ENCODE measurements around the gene PREX1. TPM values are rescaled to one million over a fixed set of nuclear protein-coding genes. Genes with fewer than 3 reads are reported as not detected.

The PREX1 gene
- total and polyA plus RNA-seq, 3 donors from 2014 or later, result 18.0 to 36.5 (median 27.1) TPM

- intact Hi-C loops (cut with DNase I; ENCODE audit: low total_unique reads), result no loop called here
- DNase-seq, result no peak
- no peak overlapping the region for H3K4me3 ChIP-seq
- H3K27ac ChIP-seq, result no peak overlapping the region
- TF ChIP-seq POLR2A (IDR thresholded peaks at IDR 0.05) (no peak), CTCF (IDR thresholded peaks at IDR 0.05) (no peak)
- H3K9me3 ChIP-seq, result no peaks in the 10 kb centered on the region
- no peaks in the 10 kb centered on the region for H3K27me3 ChIP-seq
- H3K4me1 ChIP-seq, result peaks cover 10% of the 10 kb centered on the region
- no peaks in the 10 kb centered on the region for H3K36me3 ChIP-seq (ENCODE audit: low read depth, missing control alignments)
- 90% methylated on average over 8 of the region's 8 CpGs for WGBS, 2 donors
These were observed 79.2 kb downstream of the PREX1 start for GRCh38 chr20:48748556-48748955.

GRCh38 chr20:48747840-48748414 is 79.9 kb downstream of the PREX1 start:
- H3K27me3 ChIP-seq, result no peaks in the 10 kb centered on the region
- H3K4me3 ChIP-seq, result no peak overlapping the region
- WGBS, 2 donors, result 67 to 82% methylated on average over 13 to 15 of the region's 15 CpGs
- no peaks in the 10 kb centered on the region for H3K9me3 ChIP-seq
- TF ChIP-seq CTCF (IDR thresholded peaks at IDR 0.05), result no peak
- no peak for TF ChIP-seq POLR2A (IDR thresholded peaks at IDR 0.05)
- H3K27ac ChIP-seq, result no peak overlapping the region
- no peaks in the 10 kb centered on the region for H3K36me3 ChIP-seq (ENCODE audit: low read depth, missing control alignments)
- intact Hi-C loops (cut with DNase I; ENCODE audit: low total_unique reads), result no loop called here
- no peak for DNase-seq
- H3K4me1 ChIP-seq, result peaks cover 10% of the 10 kb centered on the region

GRCh38 chr20:48745330-48745729 is 82.5 kb downstream of the PREX1 start:
- H3K9me3 ChIP-seq, result no peaks in the 10 kb centered on the region
- WGBS, 2 donors, result 71 to 76% methylated on average over 6 of the region's 6 CpGs
- intact Hi-C loops (cut with DNase I; ENCODE audit: low total_unique reads), result no loop called here
- no peaks in the 10 kb centered on the region for H3K27me3 ChIP-seq
- H3K27ac ChIP-seq, result no peak overlapping the region
- peaks cover 4% of the 10 kb centered on the region for H3K4me1 ChIP-seq
- TF ChIP-seq POLR2A (IDR thresholded peaks at IDR 0.05), result no peak
- no peak for TF ChIP-seq CTCF (IDR thresholded peaks at IDR 0.05)
- H3K36me3 ChIP-seq (ENCODE audit: low read depth, missing control alignments), result no peaks in the 10 kb centered on the region
- H3K4me3 ChIP-seq, result no peak overlapping the region
- DNase-seq, result no peak

- no peak for DNase-seq
- Histone ChIP-seq H3K9me3 (no peaks in the 10 kb centered on the region), H3K36me3 (ENCODE audit: low read depth, missing control alignments) (no peaks in the 10 kb centered on the region), H3K27me3 (no peaks in the 10 kb centered on the region), H3K27ac (no peak overlapping the region), H3K4me3 (no peak overlapping the region), H3K4me1 (peaks cover 4% of the 10 kb centered on the region)
- intact Hi-C loops (cut with DNase I; ENCODE audit: low total_unique reads), result no loop called here
- TF ChIP-seq POLR2A (IDR thresholded peaks at IDR 0.05) (no peak), CTCF (IDR thresholded peaks at IDR 0.05) (no peak)
- 91 to 94% methylated on average over 3 to 6 of the region's 6 CpGs for WGBS, 2 donors
These were observed 83.3 kb downstream of the PREX1 start for GRCh38 chr20:48744515-48744914.

- no peaks in the 10 kb centered on the region for H3K9me3 ChIP-seq
- 90 to 97% methylated on average over 5 of the region's 5 CpGs for WGBS, 2 donors
- DNase-seq, result no peak
- H3K36me3 ChIP-seq (ENCODE audit: low read depth, missing control alignments), result no peaks in the 10 kb centered on the region
- H3K4me3 ChIP-seq, result no peak overlapping the region
- TF ChIP-seq POLR2A (IDR thresholded peaks at IDR 0.05) (no peak), CTCF (IDR thresholded peaks at IDR 0.05) (no peak)
- intact Hi-C loops (cut with DNase I; ENCODE audit: low total_unique reads), result no loop called here
- no peaks in the 10 kb centered on the region for H3K27me3 ChIP-seq
- peaks cover 4% of the 10 kb centered on the region for H3K4me1 ChIP-seq
- H3K27ac ChIP-seq, result no peak overlapping the region
These were observed 84.0 kb downstream of the PREX1 start for GRCh38 chr20:48743807-48744206.
